ENCODE results near the gene SGMS1.
"Not testable (repeated sequence)": the region's sequence is repeated elsewhere in the genome, so short reads cannot be mapped to it uniquely, and the experiment has no call there.

The SGMS1 gene

GRCh38 chr10:50501924-50502452 is 121.8 kb downstream of the SGMS1 start:
- no peak for DNase-seq (ENCODE audit: low read depth)
- TF ChIP-seq CTCF (conservative IDR thresholded peaks at IDR 0.05; ENCODE audit: low read length), result no peak
- H3K4me3 ChIP-seq (ENCODE audit: low read length), result no peak overlapping the region

GRCh38 chr10:50501478-50501877 is 122.3 kb downstream of the SGMS1 start:
- TF ChIP-seq CTCF (conservative IDR thresholded peaks at IDR 0.05; ENCODE audit: low read length), result no peak
- no peak for DNase-seq (ENCODE audit: low read depth)
- no peak overlapping the region for H3K4me3 ChIP-seq (ENCODE audit: low read length)

DNA sequence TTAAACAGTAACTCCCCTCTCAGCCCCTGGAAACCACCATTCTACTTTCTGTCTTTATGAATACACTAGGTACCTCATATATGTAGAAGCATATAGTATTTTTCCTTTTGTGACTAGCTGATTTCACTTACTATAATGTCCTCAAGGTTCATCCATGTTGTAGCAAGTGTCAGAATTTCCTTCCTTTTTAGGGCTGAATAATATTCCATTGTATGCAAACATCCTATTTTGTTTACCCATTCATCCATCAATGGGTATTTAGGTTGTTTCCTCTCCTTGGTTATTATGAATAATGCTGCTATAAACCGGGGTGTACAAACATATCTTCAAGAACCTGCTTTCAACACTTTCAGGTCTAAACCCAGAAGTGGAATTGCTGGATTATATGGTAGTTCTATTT is 125.3 kb downstream of the SGMS1 start:
- DNase-seq (ENCODE audit: low read depth), result no peak
- no peak overlapping the region for H3K4me3 ChIP-seq (ENCODE audit: low read length)
- TF ChIP-seq CTCF (conservative IDR thresholded peaks at IDR 0.05; ENCODE audit: low read length), result no peak

GRCh38 chr10:50497758-50498157 is 126.0 kb downstream of the SGMS1 start:
- no peak overlapping the region for H3K4me3 ChIP-seq (ENCODE audit: low read length)
- DNase-seq (ENCODE audit: low read depth), result peak; percentile 55
- TF ChIP-seq CTCF (conservative IDR thresholded peaks at IDR 0.05; ENCODE audit: low read length), result no peak

DNA sequence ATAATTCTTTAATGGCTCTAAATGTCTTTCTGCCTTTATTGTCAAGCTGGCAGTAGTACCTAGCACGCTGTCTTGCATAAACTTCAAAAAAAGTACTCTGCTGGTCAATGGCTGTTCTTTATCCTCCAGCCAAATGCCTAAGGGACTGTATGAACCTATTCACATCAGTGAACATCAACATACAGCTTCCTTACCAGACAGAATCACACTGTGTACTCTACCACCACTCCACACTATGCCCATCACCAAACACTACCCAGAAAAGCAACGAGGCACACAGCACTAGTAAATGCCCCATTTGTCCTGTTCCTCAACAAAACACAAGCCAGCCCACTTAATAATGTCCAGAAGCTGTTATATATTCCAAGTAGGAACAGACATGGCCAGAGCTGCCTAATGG is 127.5 kb downstream of the SGMS1 start:
- DNase-seq (ENCODE audit: low read depth), result no peak
- TF ChIP-seq CTCF (conservative IDR thresholded peaks at IDR 0.05; ENCODE audit: low read length), result no peak
- no peak overlapping the region for H3K4me3 ChIP-seq (ENCODE audit: low read length)

GRCh38 chr10:50490241-50490640 is 133.5 kb downstream of the SGMS1 start:
- H3K4me3 ChIP-seq (ENCODE audit: low read length), result no peak overlapping the region

DNA sequence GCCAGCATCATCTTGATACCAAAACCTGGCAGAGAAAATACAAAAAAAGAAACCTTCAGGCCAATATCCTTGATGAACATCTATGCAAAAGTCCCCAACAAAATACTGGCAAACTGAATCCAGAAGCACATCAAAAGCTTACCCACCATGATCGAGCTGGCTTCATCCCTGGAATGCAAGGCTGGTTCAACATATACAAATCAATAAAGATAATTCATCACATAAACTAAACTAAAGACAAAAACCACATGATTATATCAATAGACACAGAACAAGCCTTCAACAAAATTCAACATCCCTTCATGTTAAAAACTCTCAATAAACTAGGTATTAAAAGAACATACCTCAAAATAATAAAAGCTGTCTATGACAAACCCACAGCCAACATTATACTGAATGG is 139.2 kb downstream of the SGMS1 start:
- DNase-seq (ENCODE audit: low read depth); H3K4me3 ChIP-seq (ENCODE audit: low read length): not testable (repeated sequence)

More at GRCh38 chr10:50490241-50490640, 133.5 kb downstream of the SGMS1 start:
- no peak for DNase-seq (ENCODE audit: low read depth)
- no peak for TF ChIP-seq CTCF (conservative IDR thresholded peaks at IDR 0.05; ENCODE audit: low read length)
